HG02623 (cell line): ENCODE results near the gene TREH.

ENCODE experiments used
- ATAC-seq: cut with Tn5 transposase; IDR thresholded peaks from one replicate; pipeline ENCODE4 v1.9.1; 2021; ENCODE audit warnings: moderate library complexity; ENCODE audit not compliant: unreplicated experiment

The TREH gene

DNA sequence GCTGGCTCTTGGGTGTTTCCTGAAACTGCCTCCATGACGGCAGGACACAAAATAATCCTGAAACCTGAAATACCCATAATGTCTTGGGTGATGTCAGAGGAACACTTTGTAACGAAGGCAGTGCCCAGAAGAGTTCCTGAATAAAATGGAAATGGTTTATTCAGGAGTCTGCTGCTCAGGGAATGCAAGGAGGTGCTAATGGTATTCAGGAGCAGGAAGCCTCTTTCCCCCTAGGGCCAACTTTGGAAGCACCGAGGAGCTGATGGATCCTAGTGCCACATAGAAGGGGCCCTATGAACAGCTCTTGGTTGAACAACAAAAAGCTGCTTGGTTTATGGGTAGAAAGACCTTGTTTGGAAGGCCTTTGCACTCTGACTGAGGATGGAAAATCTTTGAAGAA is 15.5 kb downstream of the TREH start:
- no peak for ATAC-seq

DNA sequence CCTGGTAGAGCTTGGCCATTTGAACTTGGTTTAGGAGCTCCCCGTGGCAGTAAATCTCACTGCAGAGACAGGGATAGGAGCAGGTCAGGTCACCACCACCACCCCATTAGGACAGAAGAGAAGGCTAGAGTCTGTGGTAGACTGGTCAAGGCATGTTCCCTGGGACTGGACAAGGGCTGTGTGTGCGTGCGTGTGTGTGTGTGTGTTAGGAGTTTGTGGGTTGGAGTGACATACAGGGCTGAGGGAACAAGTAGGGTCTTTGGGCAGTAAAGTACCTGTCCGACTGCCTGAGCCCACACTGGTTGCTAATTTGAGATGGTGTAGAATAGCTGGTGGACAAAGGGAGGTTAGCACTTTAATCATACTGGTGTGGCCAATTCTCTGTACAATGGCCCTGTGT is 16.1 kb downstream of the TREH start:
- ATAC-seq, result no peak

DNA sequence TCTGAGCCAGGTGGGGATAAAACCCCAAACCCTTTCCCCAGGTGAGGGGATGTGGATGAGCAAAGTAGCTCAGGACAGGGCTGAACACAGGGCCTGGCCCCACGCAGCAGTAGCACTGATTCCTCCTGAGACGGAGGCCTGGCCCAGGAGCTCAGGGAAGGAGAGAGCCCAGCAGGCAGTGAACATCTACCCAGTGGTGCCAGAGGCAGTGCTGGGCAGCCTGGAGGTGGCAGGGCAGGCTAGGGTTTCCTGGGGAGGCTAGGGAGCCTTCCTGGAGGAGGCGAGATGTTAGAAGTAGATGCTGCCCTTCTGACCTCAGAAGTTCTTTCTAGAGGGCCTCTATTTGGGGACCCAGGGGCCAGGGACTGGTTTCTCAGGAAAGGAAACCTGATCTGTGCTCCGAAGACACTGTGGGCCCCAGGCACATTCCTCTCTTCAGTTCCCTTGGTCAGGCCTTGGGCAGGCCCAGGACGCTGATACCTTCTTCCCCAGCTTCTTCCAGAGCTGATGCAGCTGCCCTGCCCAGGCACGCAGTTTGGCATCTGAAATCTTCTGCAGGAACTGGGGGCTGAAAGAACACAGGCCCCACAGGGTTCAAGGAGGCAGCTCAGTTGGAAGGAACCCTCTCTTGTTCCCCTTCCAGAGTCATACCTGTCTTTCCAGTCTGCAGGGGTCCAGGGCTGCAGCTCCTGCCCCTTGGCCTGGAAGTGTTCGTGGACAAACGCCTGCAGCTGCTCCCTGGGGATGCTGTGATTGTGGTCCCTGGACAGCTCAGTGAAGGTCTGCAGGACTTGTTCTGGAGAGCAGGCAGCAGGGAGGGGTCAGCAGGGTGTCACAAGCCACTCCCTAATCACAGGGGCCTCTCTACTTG is 16.8 kb downstream of the TREH start:
- ATAC-seq, result no peak

DNA sequence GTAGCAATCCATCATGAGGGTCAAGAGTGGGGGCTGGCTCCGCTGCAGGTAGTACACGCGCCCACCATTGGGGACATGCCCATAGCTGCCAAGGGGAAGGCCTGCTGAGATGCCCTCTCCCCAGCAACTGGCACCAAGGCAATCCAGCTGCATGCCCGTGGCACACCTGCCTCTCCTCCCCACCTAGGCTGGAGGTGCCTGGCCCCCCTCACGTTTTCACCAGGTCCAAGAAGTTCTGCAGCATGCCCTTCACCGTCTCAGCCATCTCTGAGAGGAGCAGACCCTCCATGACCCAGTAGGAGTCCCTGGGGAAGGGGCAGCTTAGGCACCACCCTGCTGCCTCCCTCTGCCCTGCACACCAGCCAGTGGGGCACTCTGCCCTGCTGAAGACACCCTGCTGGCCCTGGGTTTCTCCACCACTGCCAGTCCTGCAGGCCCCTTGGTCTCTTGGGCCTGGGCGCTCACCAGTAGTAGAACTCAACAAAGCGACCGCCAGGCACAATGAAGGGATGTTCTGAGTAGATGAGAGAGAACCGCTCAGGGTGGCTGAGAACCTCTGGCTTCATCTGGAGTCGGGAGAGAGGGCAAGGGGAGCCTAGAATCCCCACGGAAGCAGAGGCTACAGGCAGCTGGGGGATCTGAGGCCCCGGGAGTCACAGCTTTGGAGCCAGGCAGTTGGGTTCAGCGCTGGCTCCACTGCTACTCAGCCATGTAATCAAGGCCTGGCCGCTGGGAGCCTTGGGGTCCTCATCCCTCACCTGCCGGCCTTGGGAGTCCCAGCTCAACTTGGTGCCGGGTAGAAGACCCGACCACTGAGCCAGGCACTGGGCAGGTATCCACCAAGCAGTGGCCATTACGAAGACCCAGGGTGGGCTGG is 17.8 kb downstream of the TREH start:
- ATAC-seq, result no peak

DNA sequence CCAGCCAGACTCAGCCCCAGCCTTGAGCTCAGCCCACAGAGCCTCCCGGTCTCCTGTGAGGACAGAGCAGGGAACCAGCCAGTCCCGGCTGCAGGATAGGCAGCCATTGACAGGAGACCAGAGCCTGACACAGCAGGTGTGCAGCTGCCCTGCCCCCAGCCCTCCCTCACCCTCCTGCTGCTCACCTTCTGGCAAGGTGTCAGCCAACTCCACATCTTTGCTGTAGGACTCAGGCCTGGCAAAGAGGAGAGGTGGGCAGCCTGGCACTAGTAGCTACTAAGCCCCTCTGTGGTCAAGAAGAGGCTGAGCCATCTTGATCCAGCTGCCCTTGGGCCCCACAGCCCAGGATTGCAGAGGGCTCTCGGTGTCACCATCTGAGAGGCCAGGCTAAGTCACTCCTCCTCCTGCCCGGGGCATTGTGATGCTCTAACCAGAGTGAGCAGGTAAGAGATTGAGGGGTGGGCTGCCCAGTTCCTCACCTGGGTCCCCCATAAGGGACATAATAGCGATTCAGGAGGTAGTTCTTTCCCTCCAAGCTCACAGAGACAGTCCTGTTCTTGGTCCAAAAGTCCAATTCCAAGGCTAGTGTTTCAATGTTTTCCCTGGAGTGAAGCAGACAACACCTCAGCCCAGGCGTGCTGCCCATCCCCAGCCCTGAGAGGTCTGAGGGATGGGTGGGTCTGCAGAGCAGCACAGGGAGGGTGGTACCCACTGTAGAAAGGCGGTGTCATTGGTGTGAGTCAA is 18.6 kb downstream of the TREH start:
- no peak for ATAC-seq

DNA sequence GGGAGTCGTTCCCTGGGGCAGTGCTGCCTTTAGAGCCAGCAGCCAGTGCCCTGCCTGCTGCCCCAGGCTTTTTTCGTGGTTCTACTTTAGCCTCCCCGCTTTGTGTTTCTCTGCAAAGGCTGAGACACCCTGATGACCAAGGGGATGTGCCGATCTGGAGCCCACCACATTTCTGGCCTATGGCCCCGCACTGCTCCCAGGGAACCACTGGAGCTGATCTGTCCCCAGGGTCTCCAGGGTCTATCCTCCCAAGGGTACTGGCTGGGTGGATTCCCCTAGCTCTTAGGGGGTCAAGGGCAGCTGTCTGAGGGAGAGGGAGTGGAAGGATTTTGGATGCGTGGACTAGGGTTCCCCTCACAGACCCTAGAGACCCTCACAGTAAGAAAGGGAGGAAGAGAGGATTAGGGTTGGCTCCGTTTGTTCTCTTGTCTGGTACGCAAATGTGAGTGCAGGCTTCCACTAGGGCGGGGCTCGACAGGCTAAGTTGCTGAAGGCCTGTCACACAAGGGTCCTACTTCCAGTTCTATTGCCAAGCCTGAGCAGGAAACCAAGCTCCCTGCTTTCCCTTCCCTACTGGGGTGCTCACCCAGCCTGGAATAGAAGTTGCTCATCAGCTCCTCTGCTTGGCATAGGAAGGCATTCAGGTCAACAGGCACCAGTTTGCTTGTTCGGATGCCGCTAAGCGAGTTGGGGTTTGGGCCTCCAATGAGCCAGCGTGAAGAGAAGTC is 19.3 kb downstream of the TREH start:
- ATAC-seq, result no peak

DNA sequence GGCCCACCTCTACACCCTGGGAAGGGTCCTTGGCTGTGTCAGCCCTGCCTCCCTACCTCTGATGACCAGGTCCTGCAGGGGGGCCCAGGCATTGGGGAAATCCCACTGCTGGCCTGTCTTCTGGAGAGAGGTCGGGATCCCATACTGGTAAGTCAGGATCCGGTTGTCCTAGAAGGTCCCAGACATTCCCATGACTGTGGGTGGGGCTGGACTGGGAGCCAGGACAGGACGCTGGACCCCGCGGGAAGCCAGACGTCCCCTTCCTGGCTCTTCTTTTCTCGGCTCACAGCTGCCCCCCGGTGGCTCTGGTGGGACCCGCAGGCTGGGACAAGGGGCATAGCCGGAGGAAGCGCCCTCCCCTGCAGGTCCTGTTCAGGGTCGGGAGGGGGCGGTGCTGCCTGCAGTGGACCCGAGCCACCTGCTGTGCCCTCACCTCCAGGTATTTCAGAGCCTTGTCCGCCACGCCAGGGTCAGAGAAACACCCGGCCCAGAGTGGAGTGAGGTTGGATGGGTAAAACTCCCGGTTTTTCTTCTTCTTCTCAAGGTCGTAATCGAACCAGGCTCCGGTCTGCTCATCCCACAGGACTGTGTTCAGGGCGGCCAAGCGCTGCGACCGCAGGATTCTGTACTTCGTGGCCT is 20.0 kb downstream of the TREH start:
- no peak for ATAC-seq

DNA sequence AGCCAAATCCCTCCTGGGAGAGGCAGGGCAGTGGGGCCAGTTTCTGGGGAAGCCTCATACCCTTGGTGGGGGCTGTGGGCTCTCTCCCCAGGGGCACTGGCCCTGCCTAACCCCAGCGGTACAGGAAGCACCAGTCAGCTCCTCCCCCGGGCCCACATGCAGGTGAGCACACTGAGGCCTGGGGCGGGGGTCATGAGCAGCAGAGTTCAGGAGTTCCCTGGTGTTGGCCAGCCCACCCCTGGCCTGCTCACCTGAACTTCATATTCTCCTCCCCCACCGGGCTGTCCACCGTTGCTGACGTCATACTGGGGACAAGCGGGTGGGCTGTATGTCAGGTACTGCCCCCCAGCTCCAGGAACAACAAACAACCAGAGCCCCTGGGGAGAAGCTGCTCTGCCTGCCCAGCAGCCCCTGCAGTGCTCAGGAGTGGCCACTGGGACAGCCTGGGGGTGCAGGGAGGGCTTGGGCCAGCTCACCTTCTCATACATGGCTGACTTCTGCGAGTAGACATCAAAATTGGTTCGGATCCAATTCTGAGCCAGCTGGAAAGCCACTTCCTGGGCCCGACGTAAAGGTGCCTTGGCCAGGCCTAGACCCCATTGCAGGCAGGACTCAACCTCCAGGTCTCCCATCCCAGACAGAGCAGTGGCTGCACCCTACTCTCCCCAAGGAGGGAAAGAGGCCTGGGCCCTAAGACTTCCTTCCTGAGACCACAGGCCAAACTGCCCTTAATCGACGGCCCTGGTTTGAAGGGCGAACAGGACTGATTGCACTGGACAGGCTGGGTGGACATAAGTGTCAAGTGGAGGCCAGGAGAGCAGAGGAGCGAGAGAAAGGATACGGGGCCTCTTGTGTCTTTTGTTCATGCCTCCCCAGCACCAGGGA is 20.8 kb downstream of the TREH start:
- no peak for ATAC-seq

DNA sequence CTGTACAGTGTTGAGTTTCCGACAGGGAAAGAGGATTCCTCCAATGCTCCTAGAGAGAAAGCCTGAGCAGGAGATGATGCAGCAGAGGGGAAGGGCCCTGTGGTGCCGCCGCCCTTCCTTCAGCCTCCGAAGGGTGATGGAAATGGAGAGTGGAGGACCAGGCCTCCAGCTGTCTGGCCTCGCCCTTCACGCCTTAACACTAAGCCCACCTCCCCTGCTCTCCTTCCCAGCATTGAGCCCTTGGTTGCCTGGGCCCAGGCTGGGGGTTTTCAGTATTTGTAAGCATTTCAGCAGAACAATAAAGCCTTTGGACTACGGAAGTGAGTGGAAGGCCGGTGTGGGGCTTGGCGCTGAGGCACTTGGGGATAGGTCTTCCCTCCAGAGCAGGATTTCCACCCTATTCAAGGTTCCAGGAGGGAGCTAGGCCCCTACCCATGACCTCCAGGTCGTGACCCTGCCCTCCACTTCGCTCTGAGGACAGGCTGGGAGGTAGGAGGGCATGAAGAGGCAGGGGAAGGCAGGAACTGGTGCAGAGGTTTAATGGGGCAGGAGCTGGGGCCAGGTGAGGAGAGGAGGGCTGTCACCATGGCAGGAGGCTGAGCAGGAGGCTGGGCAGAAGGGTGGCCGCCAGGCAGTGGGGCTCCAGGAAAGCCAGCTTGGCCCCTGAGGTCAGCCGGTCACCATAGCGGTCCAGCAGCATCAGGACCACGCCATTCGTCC is 21.6 kb downstream of the TREH start:
- ATAC-seq, result no peak

DNA sequence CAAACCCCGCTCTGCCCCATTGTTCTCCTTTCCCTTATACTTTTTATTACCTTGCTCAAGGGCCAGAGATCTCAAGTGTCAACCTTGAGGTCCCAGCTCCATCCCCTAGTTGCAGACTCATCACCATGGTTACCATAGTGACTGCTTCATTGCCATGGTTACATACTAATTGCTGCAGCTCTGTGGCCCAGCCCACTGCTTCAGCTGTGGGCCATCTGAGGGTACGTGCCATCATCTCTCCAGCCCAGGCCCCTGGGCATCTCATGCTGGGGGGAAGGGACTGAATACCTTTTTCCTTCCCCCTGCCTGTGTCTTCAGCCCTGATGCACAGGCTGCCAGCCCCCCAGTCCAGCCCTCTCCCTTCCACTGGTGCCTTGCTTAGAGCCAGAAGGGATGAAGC is 22.2 kb downstream of the TREH start:
- no peak for ATAC-seq

DNA sequence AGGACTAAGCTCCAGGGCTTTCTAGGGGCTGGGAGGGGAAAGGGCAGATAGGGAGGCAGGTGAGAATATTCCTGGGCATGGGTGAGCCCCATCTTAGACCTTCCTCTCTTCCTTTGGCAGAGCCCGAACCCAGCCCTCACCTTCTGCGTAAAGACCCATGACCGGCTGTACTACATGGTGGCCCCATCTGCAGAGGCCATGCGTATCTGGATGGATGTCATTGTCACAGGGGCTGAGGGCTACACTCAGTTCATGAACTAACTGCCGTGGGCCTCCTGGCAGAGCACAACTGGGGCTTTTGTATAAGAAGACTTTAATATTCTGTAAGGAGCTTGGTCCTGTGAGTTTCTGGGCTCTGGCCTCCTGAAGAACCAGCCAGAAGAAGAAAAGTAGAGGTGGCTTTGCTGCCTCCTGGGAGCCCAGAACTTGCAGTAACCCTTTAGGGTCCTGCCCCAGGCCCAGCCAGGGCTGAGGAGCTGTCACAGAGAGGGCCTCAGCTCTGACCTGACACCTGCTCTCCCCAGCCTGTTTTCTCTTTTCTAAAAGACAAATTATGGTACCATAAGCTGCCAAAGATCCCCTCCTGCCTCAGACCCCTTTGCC is 22.8 kb downstream of the TREH start:
- no peak for ATAC-seq

DNA sequence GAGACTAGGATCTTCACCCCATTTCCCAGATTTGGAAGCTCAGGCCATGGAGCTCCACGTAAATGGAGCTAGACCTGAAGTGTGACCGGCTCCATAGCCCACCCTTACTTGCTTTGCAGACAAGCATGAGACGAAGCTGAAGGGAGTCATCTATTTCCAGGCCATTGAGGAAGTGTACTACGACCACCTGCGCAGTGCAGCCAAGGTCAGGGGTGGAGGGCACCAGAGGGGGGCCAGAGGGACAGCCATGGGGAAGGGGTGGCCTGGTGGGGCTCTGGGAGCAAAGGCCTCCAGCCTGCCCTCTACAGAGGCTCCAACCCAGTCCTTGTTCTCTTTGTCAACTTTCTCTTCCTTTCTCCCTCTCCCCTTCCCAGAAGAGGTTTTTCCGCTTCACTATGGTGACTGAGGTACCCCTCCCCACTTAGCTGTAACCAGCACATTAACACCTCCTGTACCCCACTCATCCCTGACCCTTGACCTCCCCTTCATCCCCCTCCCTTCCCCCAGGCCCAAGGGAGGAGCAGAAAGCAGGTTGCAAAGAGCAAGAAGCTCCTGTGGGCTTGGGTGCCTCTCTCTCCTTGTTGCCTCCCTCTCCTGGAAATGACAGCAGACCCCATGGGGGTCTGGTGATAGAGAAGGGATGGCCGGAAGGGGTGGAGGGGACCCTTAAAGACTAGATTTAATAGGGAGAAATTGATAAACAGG is 23.8 kb downstream of the TREH start:
- no peak for ATAC-seq

DNA sequence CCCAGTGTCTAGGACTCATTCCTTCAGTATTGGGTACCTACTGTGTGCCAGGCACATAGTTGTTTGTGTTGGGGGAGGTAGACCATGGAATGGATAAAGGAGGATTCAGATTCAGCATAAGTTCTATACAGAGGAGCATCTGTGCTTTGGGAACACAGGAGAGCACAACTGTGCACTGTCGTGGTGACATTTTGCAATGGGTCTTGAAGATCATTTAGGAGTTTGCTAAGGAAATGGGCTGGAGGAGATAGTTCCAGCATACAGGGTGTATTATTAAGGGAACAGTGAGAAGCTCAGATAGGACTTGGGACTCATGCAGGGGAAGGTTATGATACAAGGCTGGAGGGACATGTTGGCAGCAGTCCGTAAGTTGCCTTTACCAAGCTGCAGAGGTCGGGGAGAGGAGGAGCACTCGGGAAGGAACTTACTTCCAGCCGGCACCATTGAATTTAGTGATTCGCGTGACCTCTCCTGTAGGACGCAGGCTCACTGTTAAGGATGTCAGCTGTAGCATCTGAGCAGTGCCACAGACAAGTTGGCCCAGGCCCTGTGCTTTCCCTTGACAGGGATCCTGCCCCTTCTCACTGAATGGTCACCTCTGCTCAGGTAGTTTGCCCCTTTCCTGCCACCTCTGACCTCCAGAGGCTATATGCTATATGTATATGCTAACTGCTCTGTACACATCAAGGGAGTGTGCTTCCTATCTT is 25.6 kb downstream of the TREH start:
- no peak for ATAC-seq

DNA sequence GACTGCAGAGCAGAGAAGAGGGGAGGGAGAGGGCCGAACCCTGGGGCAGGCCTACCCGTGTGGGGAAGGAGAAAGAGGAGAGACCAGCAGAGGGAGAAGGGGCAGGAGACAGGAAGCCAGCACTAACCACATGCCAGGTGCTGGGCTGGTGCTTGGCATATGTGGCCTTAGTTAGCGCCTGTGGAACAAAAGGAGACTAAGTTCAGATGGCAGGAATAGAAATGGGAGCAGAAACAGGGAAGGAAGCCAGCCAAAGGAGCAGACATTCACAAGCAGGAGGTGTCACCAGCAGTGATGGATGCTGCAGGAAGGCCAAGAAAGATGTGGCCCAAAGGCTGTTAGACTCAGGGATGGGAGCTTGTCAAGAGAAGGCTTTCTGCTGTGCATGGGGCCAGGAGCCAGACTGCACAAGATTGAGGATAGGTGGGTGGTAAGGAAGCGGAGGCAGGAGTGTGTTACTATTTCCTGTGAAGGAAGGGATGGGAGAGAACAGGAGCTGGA is 26.7 kb downstream of the TREH start:
- no peak for ATAC-seq

DNA sequence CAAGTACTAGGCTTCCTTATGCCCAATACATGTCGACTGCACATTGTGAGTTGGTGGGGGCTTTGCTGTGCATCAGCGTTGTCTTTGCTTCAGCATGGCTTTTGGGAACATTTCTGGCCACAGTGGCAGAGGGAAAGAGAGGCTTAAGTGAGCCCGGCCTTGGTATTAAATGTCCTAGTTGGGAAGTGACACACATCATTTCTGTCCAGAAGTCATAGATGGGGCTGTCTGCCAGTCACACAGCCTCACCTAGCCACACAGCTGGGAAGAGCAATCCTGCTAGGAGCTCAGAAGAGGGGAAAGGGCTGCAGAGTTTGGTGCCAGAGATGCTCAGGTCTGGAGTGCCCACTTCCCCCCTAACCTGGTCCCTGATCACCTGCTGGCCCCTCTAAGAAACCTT is 27.6 kb downstream of the TREH start:
- ATAC-seq, result no peak

DNA sequence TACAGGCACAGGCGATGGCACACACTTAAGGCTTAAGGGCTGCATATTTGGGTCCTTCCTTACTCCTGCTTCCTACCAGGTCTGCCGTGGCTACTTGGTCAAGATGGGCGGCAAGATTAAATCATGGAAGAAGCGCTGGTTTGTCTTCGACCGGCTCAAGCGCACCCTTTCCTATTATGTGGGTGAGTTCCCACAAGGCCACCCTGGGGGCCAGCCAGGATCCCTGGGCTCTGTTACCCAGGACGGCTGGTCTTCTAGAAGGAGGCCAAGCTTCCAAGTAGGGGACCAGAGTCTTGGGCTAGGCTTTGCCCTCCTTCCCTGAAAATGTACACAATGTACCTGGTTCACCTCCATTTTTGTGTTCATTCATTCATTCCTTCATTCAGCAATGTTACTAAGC is 29.1 kb downstream of the TREH start:
- ATAC-seq, result no peak

DNA sequence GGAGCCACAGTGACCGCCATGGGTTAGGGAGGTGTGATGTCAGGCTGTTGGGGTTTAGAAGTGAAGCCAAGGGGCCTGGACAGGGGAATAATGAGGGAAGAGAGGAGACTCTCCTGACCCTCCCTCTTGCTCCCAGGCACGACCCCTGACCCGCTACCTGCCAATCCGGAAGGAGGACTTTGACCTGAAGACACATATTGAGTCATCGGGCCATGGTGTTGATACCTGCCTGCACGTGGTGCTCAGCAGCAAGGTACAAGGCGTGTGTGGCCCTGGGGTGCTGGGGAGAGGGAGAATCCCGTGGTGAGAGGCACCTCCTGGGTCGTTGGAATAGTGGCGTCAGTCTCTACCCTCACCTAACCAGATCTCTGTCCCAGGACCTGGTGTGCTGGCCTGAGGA is 29.5 kb downstream of the TREH start:
- ATAC-seq, result no peak
